GM21619 (cell line): ENCODE data around the gene TPI1.
A peak's percentile ranks its signal among the peaks of the same experiment; 100 is the strongest.
"Not testable (repeated sequence)": the region's sequence is repeated elsewhere in the genome, so short reads cannot be mapped to it uniquely, and the experiment has no call there.

Source experiments
- ATAC-seq: cut with Tn5 transposase; IDR thresholded peaks from one replicate; pipeline ENCODE4 v1.9.1; 2021; ENCODE audit not compliant: unreplicated experiment

Gene TPI1

GRCh38 chr12:6868211-6869048, 1.1 kb downstream of the TPI1 start:
- ATAC-seq: no peak

GRCh38 chr12:6869049-6870021, 2.0 kb downstream of the TPI1 start:
- no peak for ATAC-seq

GRCh38 chr12:6870304-6870703, 3.0 kb downstream of the TPI1 start:
- ATAC-seq: not testable (repeated sequence)

- ATAC-seq: no peak
Observed at GRCh38 chr12:6871052-6871957, 4.0 kb downstream of the TPI1 start.

DNA sequence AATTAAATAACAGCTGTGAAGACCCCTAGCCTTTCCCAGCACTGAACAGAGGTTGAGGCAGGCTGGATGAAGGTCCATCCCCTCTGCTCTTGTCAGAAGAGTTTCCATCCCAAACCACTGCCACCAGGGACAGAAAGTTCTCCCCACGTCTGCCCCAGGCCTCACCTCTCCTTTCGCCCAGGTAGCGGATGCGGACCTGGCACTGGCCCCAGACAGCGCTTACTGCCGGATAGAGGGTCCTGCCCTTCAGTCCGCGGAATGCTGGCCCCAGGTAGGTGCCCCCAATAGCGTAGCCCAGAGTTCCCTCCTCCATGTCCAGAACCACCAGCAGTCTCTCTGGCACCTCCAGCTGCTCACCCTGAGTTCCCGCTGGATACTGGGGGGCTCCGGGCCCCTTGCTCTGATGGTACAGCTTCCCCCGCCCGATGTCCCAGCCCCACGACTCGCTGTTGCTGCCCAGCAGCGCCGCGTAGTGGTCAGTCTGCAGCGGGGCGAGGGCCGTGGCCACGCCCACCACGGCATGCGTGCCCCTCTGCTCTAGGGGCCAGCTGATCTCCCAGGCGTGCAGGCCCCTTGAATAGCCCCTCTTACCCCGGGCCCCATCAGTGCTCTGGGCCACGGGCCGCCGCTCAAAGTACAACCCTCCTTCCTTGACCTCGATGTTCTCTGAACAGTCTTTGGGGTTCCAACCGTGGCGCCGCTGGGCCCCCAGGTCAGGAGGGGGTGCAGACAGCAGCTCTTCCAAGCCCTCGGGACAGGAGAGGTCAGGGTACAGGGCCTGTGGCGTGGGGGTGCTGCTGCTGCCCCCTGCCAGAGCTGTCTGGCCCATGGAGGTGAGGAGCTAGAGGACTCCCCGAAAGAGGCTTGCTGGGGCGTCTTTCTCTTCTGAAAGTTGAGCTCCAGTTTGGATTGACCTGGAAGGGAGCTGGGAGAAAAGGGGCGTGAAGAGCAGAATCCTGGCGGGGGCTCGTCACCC, 5.0 kb downstream of the TPI1 start:
- peak; percentile 25 for ATAC-seq

GRCh38 chr12:6873094-6874014, 6.0 kb downstream of the TPI1 start, which contains the start of gene SPSB2:
Gene SPSB2 (minus strand): TSS chr12:6873303. CDS start chr12:6872901, 402 bp downstream.
- peak; percentile 66 for ATAC-seq

GRCh38 chr12:6874015-6874368, 6.7 kb downstream of the TPI1 start:
- not testable (repeated sequence) for ATAC-seq

GRCh38 chr12:6879824-6880223, 12.5 kb downstream of the TPI1 start:
- not testable (repeated sequence) for ATAC-seq

DNA sequence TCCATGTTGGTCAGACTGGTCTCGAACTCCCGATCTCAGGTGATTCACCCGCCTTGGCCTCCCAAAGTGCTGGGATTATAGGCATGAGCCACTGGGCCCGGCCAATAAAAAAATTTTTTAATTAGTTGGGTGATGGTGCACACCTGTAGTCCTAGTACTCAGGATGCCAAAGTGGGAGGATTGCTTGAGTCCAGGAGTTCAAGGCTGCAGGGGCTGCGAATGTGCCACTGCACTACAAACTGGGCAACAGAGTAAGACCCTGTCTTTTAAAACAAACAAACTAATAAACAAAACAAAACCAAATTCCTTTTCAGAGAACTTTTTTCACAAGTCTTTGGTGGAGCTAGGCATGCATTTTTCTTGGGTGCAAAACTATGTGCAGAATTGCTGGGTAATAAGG, 15.9 kb downstream of the TPI1 start:
- no peak for ATAC-seq

GRCh38 chr12:6883683-6884082, 16.4 kb downstream of the TPI1 start:
- no peak for ATAC-seq

GRCh38 chr12:6884539-6884938, 17.2 kb downstream of the TPI1 start:
- no peak for ATAC-seq

DNA sequence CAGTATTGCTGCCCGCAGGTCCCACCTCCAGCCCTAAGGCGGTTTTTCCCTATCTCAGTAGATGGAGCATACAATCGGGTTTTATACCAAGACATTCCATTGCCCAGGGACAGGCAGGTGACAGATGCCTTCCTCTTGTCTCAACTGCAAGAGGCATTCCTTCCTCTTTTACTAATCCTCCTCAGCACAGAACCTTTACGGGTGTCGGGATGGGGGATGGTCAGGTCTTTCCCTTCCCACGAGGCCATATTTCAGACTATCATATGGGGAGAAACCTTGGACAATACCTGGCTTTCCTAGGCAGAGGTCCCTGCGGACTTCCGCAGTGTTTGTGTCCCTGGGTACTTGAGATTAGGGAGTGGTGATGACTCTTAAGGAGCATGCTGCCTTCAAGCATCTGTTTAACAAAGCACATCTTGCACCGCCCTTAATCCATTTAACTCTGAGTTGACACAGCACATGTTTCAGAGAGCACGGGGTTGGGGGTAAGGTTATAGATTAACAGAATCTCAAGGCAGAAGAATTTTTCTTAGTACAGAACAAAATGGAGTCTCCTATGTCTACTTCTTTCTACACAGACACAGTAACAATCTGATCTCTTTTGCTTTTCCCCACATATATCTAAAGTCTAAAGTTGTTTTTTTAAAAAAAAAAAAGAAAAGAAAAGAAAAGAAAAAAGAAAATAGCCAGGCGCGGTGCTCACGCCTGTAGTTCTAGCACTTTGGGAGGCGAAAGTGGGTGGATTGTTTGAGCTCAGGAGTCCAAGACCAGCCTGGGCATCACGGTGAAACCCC, 19.1 kb downstream of the TPI1 start:
- not testable (repeated sequence) for ATAC-seq

- no peak for ATAC-seq
Observed at GRCh38 chr12:6887460-6887859, 20.1 kb downstream of the TPI1 start.

DNA sequence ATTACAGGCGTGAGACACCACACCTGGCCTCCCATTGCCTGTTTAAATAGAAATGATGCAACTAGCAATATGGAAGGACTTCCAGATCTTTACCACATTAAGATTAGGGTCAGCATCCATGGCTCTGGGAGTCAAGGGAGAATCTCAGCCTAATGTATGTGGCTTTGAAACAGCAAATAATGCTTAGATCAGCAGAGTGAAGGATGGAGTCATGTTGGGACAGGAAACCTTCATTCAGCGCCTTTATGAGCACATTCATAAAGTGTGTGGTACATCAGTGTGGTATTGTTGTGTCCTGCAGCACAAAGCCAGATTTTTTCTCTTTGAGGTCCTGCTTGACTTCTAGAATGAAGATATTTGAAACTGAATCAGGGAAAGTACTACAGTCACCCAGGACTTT, 21.0 kb downstream of the TPI1 start:
- no peak for ATAC-seq

- ATAC-seq: not testable (repeated sequence)
Observed at GRCh38 chr12:6888794-6889193, 21.5 kb downstream of the TPI1 start.

GRCh38 chr12:6889775-6890573, 22.6 kb downstream of the TPI1 start:
- ATAC-seq: not testable (repeated sequence)
